Osteoblast (primary cell): ENCODE measurements around the gene SDC4. TPM values are rescaled to one million over a fixed set of nuclear protein-coding genes. Genes with fewer than 3 reads are reported as not detected.

ENCODE experiments used
- DNase-seq: peaks from one replicate; pipeline ENCODE4 v3.0.0; 2011; ENCODE audit warnings: low spot score, mixed read lengths; ENCODE audit not compliant: insufficient read length; ENCODE audit errors: missing footprints
- H2AFZ ChIP-seq: 2 replicates; pipeline ENCODE4 v1.6.0; 2011; ENCODE audit warnings: mild to moderate bottlenecking, low read length
- H3K27ac ChIP-seq: 2 replicates; pipeline ENCODE4 v1.5.1; 2011; ENCODE audit warnings: mild to moderate bottlenecking, low read depth, low read length, moderate library complexity
- H3K27me3 ChIP-seq: 2 replicates; pipeline ENCODE4 v1.6.0; 2012; ENCODE audit warnings: mild to moderate bottlenecking, control low read depth, inconsistent platforms, low read length, moderate library complexity; ENCODE audit not compliant: insufficient read depth
- H3K36me3 ChIP-seq: 2 replicates; pipeline ENCODE4 v1.5.1; 2011; ENCODE audit warnings: mild to moderate bottlenecking, low read length, control low read depth, moderate library complexity; ENCODE audit not compliant: insufficient read depth
- H3K4me1 ChIP-seq: 2 replicates; pipeline ENCODE4 v1.5.1; 2011; ENCODE audit warnings: mild to moderate bottlenecking, low read length, control low read depth, moderate library complexity; ENCODE audit not compliant: insufficient read depth
- H3K4me2 ChIP-seq: 2 replicates; pipeline ENCODE4 v1.6.0; 2011; ENCODE audit warnings: mild to moderate bottlenecking, low read length; ENCODE audit not compliant: insufficient read depth
- H3K4me3 ChIP-seq: fragments of 200-600 bp; sonication (generic); 3 replicates; pipeline ENCODE4 v1.5.1; 2012; ENCODE audit warnings: mild to moderate bottlenecking, low read length, inconsistent platforms; ENCODE audit not compliant: insufficient read depth
- H3K79me2 ChIP-seq: 2 replicates; pipeline ENCODE4 v1.6.0; 2012; ENCODE audit warnings: mild to moderate bottlenecking, low read length, control low read depth, inconsistent platforms; ENCODE audit not compliant: insufficient read depth
- H3K9me3 ChIP-seq: 2 replicates; pipeline ENCODE4 v1.5.1; 2011; ENCODE audit warnings: low read depth, low read length, control low read depth
- H4K20me1 ChIP-seq: 2 replicates; pipeline ENCODE4 v1.6.0; 2012; ENCODE audit warnings: mild to moderate bottlenecking, low read length, control low read depth; ENCODE audit not compliant: insufficient read depth
- total RNA-seq: library from RNA; depleted of rRNA; stranded (reverse); fragments of >200 nt; gene quantifications from 2 replicates; pipeline ENCODE4 v1.2.3, GENCODE V29; 2012
- TF ChIP-seq, protein P1 (sequence below): IDR thresholded peaks from 2 replicates; pipeline ENCODE4 v1.5.1; 2011; ENCODE audit warnings: mild to moderate bottlenecking, low read depth, low read length, moderate library complexity; ENCODE audit errors: extremely low read depth

SDC4 gene
- total RNA-seq, 1 donor = 267 TPM

DNA sequence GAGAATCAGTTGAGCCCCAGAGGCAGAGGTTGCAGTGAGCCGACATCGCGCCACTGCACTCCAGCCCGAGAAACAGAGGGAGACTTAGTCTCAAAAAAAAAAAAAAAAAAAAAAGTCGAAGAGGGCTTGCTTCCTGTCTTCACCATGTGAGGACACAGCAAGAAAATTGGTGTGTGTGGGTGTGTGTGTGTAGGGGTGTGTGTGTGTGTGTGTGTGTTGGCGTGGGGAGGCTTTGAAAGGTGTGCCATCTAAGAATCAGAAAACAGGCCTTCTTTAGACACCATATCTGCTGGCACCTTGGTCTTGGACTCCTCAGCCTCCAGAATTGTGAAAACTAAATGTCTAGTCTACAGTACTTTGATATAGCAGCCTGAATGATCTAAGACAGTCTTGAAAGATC, 48.4 kb downstream of the SDC4 start:
- no peak for DNase-seq
- TF ChIP-seq, protein P1, sequence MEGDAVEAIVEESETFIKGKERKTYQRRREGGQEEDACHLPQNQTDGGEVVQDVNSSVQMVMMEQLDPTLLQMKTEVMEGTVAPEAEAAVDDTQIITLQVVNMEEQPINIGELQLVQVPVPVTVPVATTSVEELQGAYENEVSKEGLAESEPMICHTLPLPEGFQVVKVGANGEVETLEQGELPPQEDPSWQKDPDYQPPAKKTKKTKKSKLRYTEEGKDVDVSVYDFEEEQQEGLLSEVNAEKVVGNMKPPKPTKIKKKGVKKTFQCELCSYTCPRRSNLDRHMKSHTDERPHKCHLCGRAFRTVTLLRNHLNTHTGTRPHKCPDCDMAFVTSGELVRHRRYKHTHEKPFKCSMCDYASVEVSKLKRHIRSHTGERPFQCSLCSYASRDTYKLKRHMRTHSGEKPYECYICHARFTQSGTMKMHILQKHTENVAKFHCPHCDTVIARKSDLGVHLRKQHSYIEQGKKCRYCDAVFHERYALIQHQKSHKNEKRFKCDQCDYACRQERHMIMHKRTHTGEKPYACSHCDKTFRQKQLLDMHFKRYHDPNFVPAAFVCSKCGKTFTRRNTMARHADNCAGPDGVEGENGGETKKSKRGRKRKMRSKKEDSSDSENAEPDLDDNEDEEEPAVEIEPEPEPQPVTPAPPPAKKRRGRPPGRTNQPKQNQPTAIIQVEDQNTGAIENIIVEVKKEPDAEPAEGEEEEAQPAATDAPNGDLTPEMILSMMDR = no peak
- Histone ChIP-seq H3K27me3 (peaks cover 5% of the 10 kb centered on the region), H3K4me2 (no peak overlapping the region), H2AFZ (no peak overlapping the region), H3K4me1 (no peaks in the 10 kb centered on the region), H4K20me1 (no peaks in the 10 kb centered on the region), H3K27ac (no peak overlapping the region), H3K4me3 (no peak overlapping the region), H3K36me3 (no peaks in the 10 kb centered on the region), H3K79me2 (no peaks in the 10 kb centered on the region), H3K9me3 (no peaks in the 10 kb centered on the region)

DNA sequence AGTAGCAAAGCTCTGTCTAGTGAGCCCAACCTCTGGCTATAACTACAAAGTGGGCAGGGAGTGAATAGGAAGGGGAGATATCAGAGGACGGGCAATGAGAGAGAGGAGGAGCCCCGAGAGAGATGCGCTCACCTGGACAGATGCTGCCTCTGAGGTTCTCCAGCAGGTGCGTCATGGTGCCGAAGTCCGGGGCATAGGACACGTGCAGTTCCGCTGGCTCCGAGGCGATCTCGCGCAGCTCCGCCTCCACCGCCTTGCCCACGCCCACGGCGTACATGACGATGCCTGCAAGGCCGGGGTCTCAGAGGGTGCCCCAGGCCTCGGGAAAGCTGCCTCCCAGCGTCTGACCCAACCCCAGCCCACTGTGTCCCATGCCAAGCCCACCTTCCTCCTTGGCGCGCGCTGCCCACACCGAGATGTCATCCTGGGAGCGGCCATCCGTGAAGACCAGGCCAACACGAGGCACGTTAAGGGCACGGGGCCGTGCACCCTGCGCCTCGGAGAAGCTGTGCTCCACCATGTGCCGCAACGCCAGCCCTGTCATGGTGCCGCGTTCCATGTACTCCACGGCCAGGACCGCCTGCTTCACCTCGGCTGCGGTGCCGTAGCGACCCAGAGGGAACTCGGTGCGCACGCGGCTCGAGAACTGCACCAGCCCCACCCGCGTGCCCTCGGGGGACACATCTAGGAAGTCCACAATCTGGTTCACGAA, 50.3 kb downstream of the SDC4 start:
- peak; percentile 55 for DNase-seq
- no peaks in the 10 kb centered on the region for H3K79me2 ChIP-seq
- no peaks in the 10 kb centered on the region for H4K20me1 ChIP-seq
- H3K4me3 ChIP-seq = no peak overlapping the region
- H2AFZ ChIP-seq = no peak overlapping the region
- no peak overlapping the region for H3K27ac ChIP-seq
- no peaks in the 10 kb centered on the region for H3K36me3 ChIP-seq
- TF ChIP-seq, protein P1 = no peak
- no peak overlapping the region for H3K4me2 ChIP-seq
- H3K4me1 ChIP-seq = peaks cover 7% of the 10 kb centered on the region
- H3K9me3 ChIP-seq = no peaks in the 10 kb centered on the region
- peaks cover 8% of the 10 kb centered on the region for H3K27me3 ChIP-seq

DNA sequence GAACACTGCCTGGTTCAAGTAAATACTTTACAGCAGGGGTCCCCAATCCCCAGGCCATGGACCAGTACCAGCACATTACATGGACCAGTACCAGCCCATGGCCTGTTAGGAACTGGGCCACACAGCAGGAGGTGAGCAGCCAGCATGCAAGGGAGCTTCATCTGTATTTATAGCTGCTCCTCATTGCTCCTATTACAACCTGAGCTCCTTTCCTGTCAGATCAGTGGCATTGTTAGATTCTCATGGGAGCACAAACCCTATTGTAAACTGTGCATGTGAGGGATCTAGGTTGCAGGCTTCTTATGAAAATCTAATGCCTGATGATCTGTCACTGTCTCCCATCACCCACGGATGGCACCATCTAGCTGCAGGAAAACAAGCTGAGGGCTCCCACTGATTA, 53.6 kb downstream of the SDC4 start:
- Histone ChIP-seq H3K4me1 (peaks cover 7% of the 10 kb centered on the region), H4K20me1 (no peaks in the 10 kb centered on the region), H2AFZ (no peak overlapping the region), H3K4me2 (no peak overlapping the region), H3K27ac (no peak overlapping the region), H3K4me3 (no peak overlapping the region), H3K9me3 (no peaks in the 10 kb centered on the region), H3K36me3 (no peaks in the 10 kb centered on the region), H3K27me3 (peaks cover 16% of the 10 kb centered on the region), H3K79me2 (no peaks in the 10 kb centered on the region)
- TF ChIP-seq, protein P1 = no peak
- DNase-seq = no peak

DNA sequence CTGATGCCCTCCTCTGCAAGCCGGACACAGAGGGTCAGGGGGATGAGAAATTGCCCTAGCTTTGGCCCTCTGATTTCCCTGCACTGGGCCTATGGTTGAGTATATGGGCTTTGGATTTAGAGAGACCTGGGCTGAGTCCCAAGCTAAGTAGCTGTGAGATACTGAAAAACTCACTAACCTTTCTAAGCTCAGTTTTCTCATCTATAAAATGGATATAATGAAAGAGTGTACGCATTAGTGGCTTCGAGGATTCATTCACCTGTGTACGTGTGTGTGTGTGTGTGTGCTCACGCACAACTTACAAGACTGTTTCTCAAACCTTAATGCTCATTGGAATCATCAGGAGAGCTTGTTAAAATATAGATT, 54.2 kb downstream of the SDC4 start:
- Histone ChIP-seq H3K4me2 (peak overlapping the region; percentile 84), H3K4me3 (peak overlapping the region; percentile 75), H3K4me1 (peaks cover 7% of the 10 kb centered on the region), H3K27me3 (peaks cover 16% of the 10 kb centered on the region), H2AFZ (peak overlapping the region; percentile 85), H3K9me3 (no peaks in the 10 kb centered on the region), H3K79me2 (no peaks in the 10 kb centered on the region), H4K20me1 (no peaks in the 10 kb centered on the region), H3K27ac (no peak overlapping the region), H3K36me3 (no peaks in the 10 kb centered on the region)
- DNase-seq = no peak
- TF ChIP-seq, protein P1 = no peak
